ENCODE results near the gene NCKAP5.

Gene NCKAP5

DNA sequence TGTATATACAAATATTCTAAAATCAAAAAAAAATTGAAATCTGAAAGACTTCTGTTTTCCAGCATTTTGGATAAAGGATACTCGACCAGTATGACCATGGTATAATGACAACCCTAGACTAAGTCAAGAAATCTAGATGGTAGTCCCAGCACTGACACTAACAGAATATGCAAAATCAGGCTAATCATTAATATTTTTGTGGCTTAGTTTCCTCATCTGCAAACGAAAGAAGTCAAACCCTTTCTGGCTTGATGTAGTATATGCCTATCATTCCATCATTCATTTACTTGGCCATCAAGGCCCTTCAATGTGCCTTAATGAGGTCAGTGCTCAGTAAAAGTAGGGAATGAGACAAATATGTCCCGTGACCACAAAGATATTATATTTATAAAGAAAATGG lies 83.5 kb downstream of the NCKAP5 start:
- in situ Hi-C loops (cut with MboI; ENCODE audit: low pct_unique_long_range_greater_than_20kb, low sequenced_read_pairs, unreplicated experiment): no loop called here
- TF ChIP-seq, protein P1, sequence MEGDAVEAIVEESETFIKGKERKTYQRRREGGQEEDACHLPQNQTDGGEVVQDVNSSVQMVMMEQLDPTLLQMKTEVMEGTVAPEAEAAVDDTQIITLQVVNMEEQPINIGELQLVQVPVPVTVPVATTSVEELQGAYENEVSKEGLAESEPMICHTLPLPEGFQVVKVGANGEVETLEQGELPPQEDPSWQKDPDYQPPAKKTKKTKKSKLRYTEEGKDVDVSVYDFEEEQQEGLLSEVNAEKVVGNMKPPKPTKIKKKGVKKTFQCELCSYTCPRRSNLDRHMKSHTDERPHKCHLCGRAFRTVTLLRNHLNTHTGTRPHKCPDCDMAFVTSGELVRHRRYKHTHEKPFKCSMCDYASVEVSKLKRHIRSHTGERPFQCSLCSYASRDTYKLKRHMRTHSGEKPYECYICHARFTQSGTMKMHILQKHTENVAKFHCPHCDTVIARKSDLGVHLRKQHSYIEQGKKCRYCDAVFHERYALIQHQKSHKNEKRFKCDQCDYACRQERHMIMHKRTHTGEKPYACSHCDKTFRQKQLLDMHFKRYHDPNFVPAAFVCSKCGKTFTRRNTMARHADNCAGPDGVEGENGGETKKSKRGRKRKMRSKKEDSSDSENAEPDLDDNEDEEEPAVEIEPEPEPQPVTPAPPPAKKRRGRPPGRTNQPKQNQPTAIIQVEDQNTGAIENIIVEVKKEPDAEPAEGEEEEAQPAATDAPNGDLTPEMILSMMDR (IDR thresholded peaks at IDR 0.05; ENCODE audit: extremely low read depth, insufficient read depth, missing control alignments): no peak
- DNase-seq (ENCODE audit: low spot score): no peak

DNA sequence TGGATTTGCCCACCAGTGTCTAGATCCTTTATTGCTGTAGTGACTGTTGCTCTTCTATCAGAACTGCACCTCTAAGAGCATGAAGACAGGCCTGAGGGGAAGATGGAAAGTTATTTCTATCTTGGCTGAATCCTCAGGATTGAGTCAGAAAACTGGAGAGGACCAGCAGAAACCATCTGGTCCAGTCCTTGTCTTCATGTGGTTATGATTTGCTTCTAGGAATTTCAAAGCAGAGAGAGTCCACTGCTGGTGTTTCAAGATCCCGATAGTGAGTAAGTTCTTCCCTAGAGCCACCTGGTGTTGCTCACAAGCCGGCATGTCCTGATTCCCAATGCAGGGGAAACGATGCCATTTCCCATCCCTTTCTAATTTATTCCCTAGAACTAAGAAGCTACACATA lies 84.2 kb downstream of the NCKAP5 start:
- TF ChIP-seq, protein P1 (IDR thresholded peaks at IDR 0.05; ENCODE audit: extremely low read depth, insufficient read depth, missing control alignments): no peak
- DNase-seq (ENCODE audit: low spot score): no peak
- in situ Hi-C loops (cut with MboI; ENCODE audit: low pct_unique_long_range_greater_than_20kb, low sequenced_read_pairs, unreplicated experiment): no loop called here

DNA sequence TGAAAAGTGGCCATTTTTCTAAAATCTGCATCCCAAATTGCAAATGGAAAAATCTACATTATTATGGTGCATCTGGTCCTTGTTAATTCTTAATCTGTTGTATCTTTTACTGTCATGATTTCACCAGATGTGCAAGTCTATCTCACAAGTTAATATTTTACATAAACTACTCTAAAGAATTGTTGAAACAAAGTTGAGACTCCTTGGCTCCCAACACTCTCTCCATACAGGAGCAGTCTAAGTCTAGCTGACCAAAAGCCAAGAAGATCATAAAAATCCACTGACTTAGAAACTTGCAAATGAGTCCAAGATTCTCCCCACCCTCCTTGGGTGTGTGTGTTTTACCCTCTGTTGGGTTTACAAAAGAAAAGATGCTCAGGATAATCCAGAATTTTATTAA lies 85.1 kb downstream of the NCKAP5 start:
- TF ChIP-seq, protein P1 (IDR thresholded peaks at IDR 0.05; ENCODE audit: extremely low read depth, insufficient read depth, missing control alignments): no peak
- DNase-seq (ENCODE audit: low spot score): no peak
- in situ Hi-C loops (cut with MboI; ENCODE audit: low pct_unique_long_range_greater_than_20kb, low sequenced_read_pairs, unreplicated experiment): no loop called here

DNA sequence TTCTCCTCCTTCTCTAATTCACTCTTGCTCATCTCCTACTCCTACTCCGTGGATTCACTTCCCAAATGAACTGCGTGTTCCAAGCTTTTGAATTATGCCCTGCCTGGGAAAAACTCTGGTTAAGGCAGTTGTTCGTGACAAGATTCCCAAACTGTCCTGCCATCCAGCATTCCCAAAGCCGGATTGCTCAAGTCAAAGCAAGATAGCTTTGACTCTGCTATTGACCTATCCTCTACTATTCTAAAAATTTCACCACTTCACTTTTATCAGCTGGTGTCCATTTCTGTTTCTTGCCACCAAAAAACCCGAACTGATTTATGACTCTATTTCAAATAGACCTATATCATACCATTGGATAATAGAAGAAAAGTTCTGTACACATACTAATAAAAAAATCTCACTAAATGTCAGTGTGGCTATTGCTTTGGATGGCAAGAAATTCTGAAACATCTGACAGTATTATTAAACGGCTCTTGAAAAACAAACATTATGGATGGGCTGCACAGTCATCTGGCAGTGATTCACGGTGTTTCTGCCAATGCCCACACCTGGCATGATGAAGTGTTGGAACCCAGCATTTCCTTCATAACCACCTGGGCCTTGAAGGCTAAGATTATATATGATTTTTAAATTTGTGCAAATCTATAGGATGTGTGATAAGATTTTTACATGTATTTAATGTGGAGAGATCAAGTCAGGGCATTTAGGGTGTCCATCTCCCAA lies 87.4 kb downstream of the NCKAP5 start:
- TF ChIP-seq, protein P1 (IDR thresholded peaks at IDR 0.05; ENCODE audit: extremely low read depth, insufficient read depth, missing control alignments): no peak
- DNase-seq (ENCODE audit: low spot score): no peak
- in situ Hi-C loops (cut with MboI; ENCODE audit: low pct_unique_long_range_greater_than_20kb, low sequenced_read_pairs, unreplicated experiment): no loop called here

DNA sequence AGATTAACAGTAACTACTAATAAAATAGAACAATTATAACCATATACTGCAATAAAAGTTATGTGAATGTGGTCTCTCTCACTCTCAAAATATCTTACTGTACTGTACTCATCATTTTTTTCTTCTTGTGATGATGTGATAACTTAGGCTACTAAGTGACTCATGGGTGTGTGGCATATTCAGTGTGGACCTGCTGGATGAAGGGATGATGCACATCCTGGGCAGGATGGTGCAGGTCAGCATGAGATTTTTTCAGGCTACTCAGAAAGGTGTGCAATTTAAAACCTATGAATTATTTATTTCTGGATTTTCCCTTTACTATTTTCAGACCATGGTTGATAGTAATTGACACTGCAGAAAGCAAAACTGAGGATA lies 90.7 kb downstream of the NCKAP5 start:
- TF ChIP-seq, protein P1 (IDR thresholded peaks at IDR 0.05; ENCODE audit: extremely low read depth, insufficient read depth, missing control alignments): no peak
- in situ Hi-C loops (cut with MboI; ENCODE audit: low pct_unique_long_range_greater_than_20kb, low sequenced_read_pairs, unreplicated experiment): no loop called here
- DNase-seq (ENCODE audit: low spot score): no peak

DNA sequence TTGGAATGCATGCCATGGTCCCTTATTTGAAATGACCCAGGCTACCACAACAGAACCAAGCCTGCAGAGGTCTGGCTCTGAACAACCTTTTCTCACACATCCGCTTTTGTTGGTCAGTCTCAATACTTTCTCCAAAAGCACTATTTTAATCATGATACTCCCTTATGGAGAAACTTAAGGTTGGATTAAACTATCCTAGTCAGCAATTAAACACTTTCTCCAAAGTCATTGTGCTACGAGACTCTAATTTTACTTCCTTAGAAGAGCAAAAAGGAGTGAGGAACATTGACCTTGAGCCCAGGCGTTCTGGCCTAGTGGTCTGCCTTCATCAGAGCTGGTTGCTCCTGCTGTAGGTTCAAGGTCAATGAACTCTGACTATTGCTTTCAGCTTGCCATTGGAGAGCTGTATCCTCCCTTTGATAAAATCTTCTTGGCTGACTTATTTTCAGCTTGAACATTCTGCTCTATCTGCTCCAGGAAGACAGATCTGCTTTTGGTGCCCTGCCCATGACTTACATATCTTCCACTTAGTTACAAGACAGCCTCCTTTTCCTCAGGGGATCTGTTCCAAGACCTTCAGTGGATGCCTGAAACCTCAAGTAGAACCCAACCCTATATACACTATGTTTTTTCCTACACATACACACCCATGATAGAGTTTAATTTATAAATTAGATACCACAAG lies 91.2 kb downstream of the NCKAP5 start:
- no peak for DNase-seq (ENCODE audit: low spot score)
- TF ChIP-seq, protein P1 (IDR thresholded peaks at IDR 0.05; ENCODE audit: extremely low read depth, insufficient read depth, missing control alignments): no peak
- in situ Hi-C loops (cut with MboI; ENCODE audit: low pct_unique_long_range_greater_than_20kb, low sequenced_read_pairs, unreplicated experiment): no loop called here
